Motor neuron (in vitro differentiated cells): ENCODE data around the gene ARHGAP26. TPM values are rescaled to one million over a fixed set of nuclear protein-coding genes. Genes with fewer than 3 reads are reported as not detected.

Experiments
- ATAC-seq, 8 experiments: fragments of 200-7000 bp; cut with Tn5 transposase; replicated peaks in 6 of 8; 2 replicates each; pipeline ENCODE4 v1.8.0; 2021; ENCODE audit warnings: mild to moderate bottlenecking in 8 of 8, moderate library complexity in 8 of 8
- H3K27ac ChIP-seq, 2 donors: fragments of 250-450 bp; sonication (Bioruptor Pico); 2 replicates each; pipeline ENCODE4 v1.9.0; 2021; ENCODE audit warnings: antibody characterized with exemption in 2 of 2, mild to moderate bottlenecking in 2 of 2, moderate library complexity in 1 of 2
- H3K4me1 ChIP-seq, 2 donors: fragments of 250-450 bp; sonication (Bioruptor Pico); replicated peaks in 1 of 2; 2 replicates each; pipeline ENCODE4 v1.6.1; 2021; ENCODE audit warnings: antibody characterized with exemption in 2 of 2, mild to moderate bottlenecking in 2 of 2, moderate library complexity in 1 of 2
- H3K4me3 ChIP-seq, 5 donors: fragments of 250-450 bp; sonication (Bioruptor Pico); 2 replicates each; pipeline ENCODE4 v1.9.0; 2021; ENCODE audit warnings: antibody characterized with exemption in 5 of 5, mild to moderate bottlenecking in 5 of 5, moderate library complexity in 4 of 5
- WGBS, 10 experiments: fragments of 450-650 bp; shearing (Covaris generic); methylation state at CpG; one replicate each; pipeline ENCODE4 v1.0.0; 2022; 5-methylcytosine and 5-hydroxymethylcytosine counted together
- in situ Hi-C, 9 experiments: fragments of 400-800 bp; cut with MboI; loops; one replicate each; pipeline ENCODE4 v1.15.0; 2021; ENCODE audit warnings: low sequenced_read_pairs in 9 of 9, low pct_unique_long_range_greater_than_20kb in 2 of 9; ENCODE audit not compliant: unreplicated experiment in 9 of 9
- total RNA-seq, 8 experiments: library from RNA; unstranded; fragments of 300-600 nt; gene quantifications; 2 replicates each; pipeline versions ENCODE4 v1.2.3 to v1.2.4, GENCODE V29; 2022

ARHGAP26 gene
- total RNA-seq, 8 experiments from 2014 or later: 1.3 to 14.2 (median 7.0) TPM

- H3K4me1 ChIP-seq: peaks cover 8 to 10% of the 10 kb centered on the region in 2 donors
- 52 to 94% (median 82%) methylated on average over 3 to 4 of the region's 4 CpGs for WGBS, 10 experiments
- no peak for ATAC-seq
- H3K4me3 ChIP-seq: no peak overlapping the region
- in situ Hi-C loops: no loop called here
- no peak overlapping the region for H3K27ac ChIP-seq
Measured at GRCh38 chr5:142934051-142934762, 164.0 kb downstream of the ARHGAP26 start.

- H3K4me3 ChIP-seq: no peak overlapping the region
- 44 to 100% (median 84%) methylated on average over 1 to 5 of the region's 5 CpGs for WGBS, 10 experiments
- in situ Hi-C loops: no loop called here
- no peak for ATAC-seq
- H3K4me1 ChIP-seq: peaks cover 8 to 10% of the 10 kb centered on the region in 2 donors
- H3K27ac ChIP-seq: no peak overlapping the region
Measured at GRCh38 chr5:142935014-142935413, 164.8 kb downstream of the ARHGAP26 start.

GRCh38 chr5:142937374-142937773, 167.2 kb downstream of the ARHGAP26 start:
- WGBS, 10 experiments: 20 to 100% (median 94%) methylated on average over 2 to 4 of the region's 4 CpGs
- no peak overlapping the region for H3K4me3 ChIP-seq

GRCh38 chr5:142938266-142938880, 168.2 kb downstream of the ARHGAP26 start:
- no peak overlapping the region for H3K4me3 ChIP-seq
- in situ Hi-C loops: no loop called here
- H3K4me1 ChIP-seq: no peaks in the 10 kb centered on the region
- WGBS, 10 experiments: 10 to 100% (median 84%) methylated on average over 1 to 4 of the region's 4 CpGs
- ATAC-seq: peak in 3 of 8 experiments; percentile 51 to 87 (median 52)
- H3K27ac ChIP-seq: no peak overlapping the region

More at GRCh38 chr5:142937374-142937773, 167.2 kb downstream of the ARHGAP26 start:
- Histone ChIP-seq H3K4me1 (peaks cover 3 to 4% of the 10 kb centered on the region in 2 donors), H3K27ac (no peak overlapping the region)
- peak in 3 of 8 experiments; percentile 59 to 75 (median 69) for ATAC-seq
- in situ Hi-C loops: no loop called here

- Histone ChIP-seq H3K4me1 (no peaks in the 10 kb centered on the region), H3K4me3 (no peak overlapping the region), H3K27ac (no peak overlapping the region)
- in situ Hi-C loops: no loop called here
- ATAC-seq: no peak
- 70 to 95% (median 88%) methylated on average over 1 to 3 of the region's 3 CpGs; no CpG with 5 or more reads in 2 of the 10 experiments for WGBS, 10 experiments
Measured at GRCh38 chr5:142939006-142939405, 168.8 kb downstream of the ARHGAP26 start.

- Histone ChIP-seq H3K27ac (no peak overlapping the region), H3K4me3 (no peak overlapping the region), H3K4me1 (no peaks in the 10 kb centered on the region)
- ATAC-seq: no peak
- in situ Hi-C loops: no loop called here
- WGBS, 10 experiments: 70 to 100% (median 87%) methylated on average over 1 to 4 of the region's 4 CpGs; no CpG with 5 or more reads in 3 of the 10 experiments
Measured at GRCh38 chr5:142939884-142940283, 169.7 kb downstream of the ARHGAP26 start.

GRCh38 chr5:142941245-142941644, 171.1 kb downstream of the ARHGAP26 start:
- in situ Hi-C loops: no loop called here
- Histone ChIP-seq H3K27ac (no peak overlapping the region), H3K4me1 (no peaks in the 10 kb centered on the region), H3K4me3 (no peak overlapping the region)
- 86 to 100% (median 100%) methylated on average over 1 to 2 of the region's 2 CpGs; no CpG with 5 or more reads in 2 of the 10 experiments for WGBS, 10 experiments
- no peak for ATAC-seq

GRCh38 chr5:142942901-142943300, 172.7 kb downstream of the ARHGAP26 start:
- WGBS, 10 experiments: 80 to 100% (median 100%) methylated on average over 1 to 4 of the region's 4 CpGs; no CpG with 5 or more reads in 3 of the 10 experiments
- Histone ChIP-seq H3K4me3 (no peak overlapping the region), H3K27ac (no peak overlapping the region), H3K4me1 (no peaks in the 10 kb centered on the region)
- in situ Hi-C loops: no loop called here
- ATAC-seq: no peak

- no peak overlapping the region for H3K4me3 ChIP-seq
- ATAC-seq: no peak
- no peak overlapping the region for H3K27ac ChIP-seq
- in situ Hi-C loops: no loop called here
- no peaks in the 10 kb centered on the region for H3K4me1 ChIP-seq
- 0 to 100% (median 58%) methylated on average over 1 of the region's 1 CpG; no CpG with 5 or more reads in 4 of the 10 experiments for WGBS, 10 experiments
Measured at GRCh38 chr5:142944140-142944539, 174.0 kb downstream of the ARHGAP26 start.

- H3K4me3 ChIP-seq: no peak overlapping the region
- WGBS, 10 experiments: 0 to 100% (median 83%) methylated on average over 1 to 3 of the region's 3 CpGs; no CpG with 5 or more reads in 2 of the 10 experiments
- in situ Hi-C loops: no loop called here
- H3K4me1 ChIP-seq: no peaks in the 10 kb centered on the region
- no peak for ATAC-seq
- no peak overlapping the region for H3K27ac ChIP-seq
Measured at GRCh38 chr5:142945321-142945720, 175.1 kb downstream of the ARHGAP26 start.

GRCh38 chr5:142945845-142946244, 175.7 kb downstream of the ARHGAP26 start:
- in situ Hi-C loops: no loop called here
- no peak overlapping the region for H3K4me3 ChIP-seq
- H3K27ac ChIP-seq: no peak overlapping the region
- no peak for ATAC-seq
- H3K4me1 ChIP-seq: no peaks in the 10 kb centered on the region

- ATAC-seq: no peak
- WGBS, 10 experiments: 60 to 100% (median 90%) methylated on average over 1 to 4 of the region's 4 CpGs; no CpG with 5 or more reads in 1 of the 10 experiments
Measured at GRCh38 chr5:142946547-142947426, 176.6 kb downstream of the ARHGAP26 start.

GRCh38 chr5:142947427-142947709, 177.2 kb downstream of the ARHGAP26 start:
- H3K4me1 ChIP-seq: no peaks in the 10 kb centered on the region
- in situ Hi-C loops: no loop called here
- no peak for ATAC-seq
- no peak overlapping the region for H3K27ac ChIP-seq
- no peak overlapping the region for H3K4me3 ChIP-seq

More at GRCh38 chr5:142946547-142947426, 176.6 kb downstream of the ARHGAP26 start:
- in situ Hi-C loops: no loop called here
- no peaks in the 10 kb centered on the region for H3K4me1 ChIP-seq
- no peak overlapping the region for H3K27ac ChIP-seq
- H3K4me3 ChIP-seq: no peak overlapping the region
